Measurements from ENCODE around the gene SELL. TPM values are rescaled to one million over a fixed set of nuclear protein-coding genes. Genes with fewer than 3 reads are reported as not detected.

The SELL gene
- total RNA-seq, 6 experiments from 2014 or later = 0.10 to 0.28 (median 0.12) TPM; not detected in 2

GRCh38 chr1:169745015-169745861 lies 33.8 kb upstream of the SELL start:
- Mint-ChIP-seq H3K27me3 (ENCODE audit: insufficient read depth) (0 out of 2 replicates have a peak, but pooled peaks cover 2% of the 10 kb centered on the region), H3K36me3 (ENCODE audit: low read depth) (no peaks in the 10 kb centered on the region), H3K4me1 (ENCODE audit: low read depth) (peaks cover 15% of the 10 kb centered on the region), H3K9me3 (no peaks in the 10 kb centered on the region), H3K27ac (no peak overlapping the region), H3K4me3 (no peak overlapping the region)
- no peak for DNase-seq
- no peak for TF ChIP-seq CTCF (IDR thresholded peaks at IDR 0.05)

- DNase-seq = peak; percentile 41
- H3K27ac Mint-ChIP-seq = no peak overlapping the region
- TF ChIP-seq CTCF (IDR thresholded peaks at IDR 0.05) = no peak
Measured at GRCh38 chr1:169741666-169742394, 30.4 kb upstream of the SELL start.

GRCh38 chr1:169739980-169740379 lies 28.6 kb upstream of the SELL start:
- Mint-ChIP-seq H3K36me3 (ENCODE audit: low read depth) (no peaks in the 10 kb centered on the region), H3K27ac (no peak overlapping the region), H3K4me1 (ENCODE audit: low read depth) (peaks cover 15% of the 10 kb centered on the region), H3K4me3 (no peak overlapping the region), H3K9me3 (no peaks in the 10 kb centered on the region), H3K27me3 (ENCODE audit: insufficient read depth) (peaks cover 8% of the 10 kb centered on the region)
- no peak for TF ChIP-seq CTCF (IDR thresholded peaks at IDR 0.05)
- DNase-seq = no peak

More at GRCh38 chr1:169741666-169742394, 30.4 kb upstream of the SELL start:
- Mint-ChIP-seq H3K4me1 (ENCODE audit: low read depth) (peaks cover 15% of the 10 kb centered on the region), H3K27me3 (ENCODE audit: insufficient read depth) (peaks cover 8% of the 10 kb centered on the region), H3K36me3 (ENCODE audit: low read depth) (no peaks in the 10 kb centered on the region), H3K4me3 (peak overlapping the region; percentile 5; the same call in 1 of the 2 replicates), H3K9me3 (no peaks in the 10 kb centered on the region)

- no peak within 1 kb of the TSS for H3K4me3 Mint-ChIP-seq
- no peak for TF ChIP-seq CTCF (IDR thresholded peaks at IDR 0.05)
- H3K4me1 Mint-ChIP-seq (ENCODE audit: low read depth) = no peaks in the 10 kb centered on the region
- DNase-seq = no peak
- H3K9me3 Mint-ChIP-seq = no peaks in the 10 kb centered on the region
- H3K36me3 Mint-ChIP-seq (ENCODE audit: low read depth) = no peaks in the 10 kb centered on the region
- no peak within 1 kb of the TSS for H3K27ac Mint-ChIP-seq
- H3K27me3 Mint-ChIP-seq (ENCODE audit: insufficient read depth) = peaks cover 10% of the 10 kb centered on the region
Measured at GRCh38 chr1:169733924-169734323, 22.5 kb upstream of the SELL start, which contains the start of gene SELE. SELE (minus strand) TSS chr1:169734079; CDS start chr1:169733612, 467 bp downstream.

DNA sequence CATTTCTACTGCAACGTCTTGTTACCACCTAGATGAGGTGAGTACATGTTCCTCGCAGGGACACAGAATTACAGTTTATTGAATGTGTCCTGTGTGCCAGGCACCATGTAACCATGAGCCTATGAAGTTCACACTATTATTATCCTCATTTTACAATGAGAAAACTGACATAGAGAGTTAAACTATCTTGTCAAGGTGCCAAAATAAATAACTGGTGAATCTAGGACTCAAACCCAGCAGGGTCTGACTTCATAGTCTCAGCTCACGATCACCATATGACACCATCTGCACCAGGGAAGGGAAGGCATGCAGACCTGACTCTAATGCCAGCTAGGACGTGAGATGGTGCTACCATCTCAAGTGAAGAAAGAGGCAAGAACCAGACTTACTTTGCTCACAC lies 20.0 kb upstream of the SELL start:
- no peak for DNase-seq
- no peak overlapping the region for H3K4me3 Mint-ChIP-seq
- peaks cover 15% of the 10 kb centered on the region for H3K27me3 Mint-ChIP-seq (ENCODE audit: insufficient read depth)
- H3K27ac Mint-ChIP-seq = no peak overlapping the region
- no peak for TF ChIP-seq CTCF (IDR thresholded peaks at IDR 0.05)
- no peaks in the 10 kb centered on the region for H3K9me3 Mint-ChIP-seq
- no peaks in the 10 kb centered on the region for H3K4me1 Mint-ChIP-seq (ENCODE audit: low read depth)
- no peaks in the 10 kb centered on the region for H3K36me3 Mint-ChIP-seq (ENCODE audit: low read depth)
